Tibial nerve (tissue), 4 donors: ENCODE results near the gene ARHGEF17.

Source experiments
- CTCF ChIP-seq, 5 experiments: fragments of 200-600 bp in 3 of 5; fragments of 450-650 bp in 2 of 5; sonication (generic) in 3 of 5; IDR thresholded peaks; one replicate each; pipeline ENCODE4 v1.5.1; 2016 to 2019; ENCODE audit warnings: antibody characterized with exemption in 5 of 5, mild to moderate bottlenecking in 3 of 5, moderate library complexity in 2 of 5
- EP300 ChIP-seq, 2 donors: sonication (generic); formaldehyde crosslinking; IDR thresholded peaks; one replicate each; pipeline ENCODE4 v1.6.1; 2017; ENCODE audit warnings: antibody characterized with exemption in 2 of 2, mild to moderate bottlenecking in 1 of 2
- POLR2A ChIP-seq, 2 donors: fragments of 450-650 bp; IDR thresholded peaks; one replicate each; pipeline ENCODE4 v1.6.1; 2017; ENCODE audit warnings: antibody characterized with exemption in 2 of 2, mild to moderate bottlenecking in 2 of 2, moderate library complexity in 2 of 2

- TF ChIP-seq POLR2A (IDR thresholded peaks at IDR 0.05) (no peak), CTCF (IDR thresholded peaks at IDR 0.05) (no peak), EP300 (IDR thresholded peaks at IDR 0.05) (no peak)
Observed at GRCh38 chr11:73284106-73284505, 24.0 kb upstream of the ARHGEF17 start.
